AG09319 (cell line): Measurements from ENCODE around the gene ZRSR2.
"Not testable (repeated sequence)": the region's sequence is repeated elsewhere in the genome, so short reads cannot be mapped to it uniquely, and the experiment has no call there.

Experiments
- DNase-seq: peaks from one replicate; pipeline ENCODE4 v3.0.0-alpha.2; 2010; ENCODE audit warnings: low read depth; ENCODE audit errors: extremely low read depth
- CTCF ChIP-seq: IDR thresholded peaks from 2 replicates; pipeline ENCODE4 v1.5.1; 2011; ENCODE audit warnings: low read depth, mild to moderate bottlenecking, inconsistent platforms, low read length, moderate library complexity

The ZRSR2 gene

GRCh38 chrX:15820106-15821073 is 30.1 kb downstream of the ZRSR2 start:
- TF ChIP-seq CTCF = no peak
- no peak for DNase-seq

- no peak for DNase-seq
- TF ChIP-seq CTCF = no peak
These were observed 32.6 kb downstream of the ZRSR2 start for GRCh38 chrX:15822922-15823321.

- no peak for TF ChIP-seq CTCF
- no peak for DNase-seq
These were observed 35.7 kb downstream of the ZRSR2 start for GRCh38 chrX:15825936-15826335.

GRCh38 chrX:15829217-15829616 is 38.9 kb downstream of the ZRSR2 start:
- no peak for TF ChIP-seq CTCF
- no peak for DNase-seq

GRCh38 chrX:15831347-15831746 is 41.1 kb downstream of the ZRSR2 start:
- not testable (repeated sequence) for DNase-seq

- DNase-seq = no peak
- no peak for TF ChIP-seq CTCF
These were observed 43.8 kb downstream of the ZRSR2 start for GRCh38 chrX:15834053-15834452.

- TF ChIP-seq CTCF = no peak
- no peak for DNase-seq
These were observed 44.7 kb downstream of the ZRSR2 start for GRCh38 chrX:15834827-15835595.
